GM12874 (cell line): Measurements from ENCODE around the gene TMEM117.

Experiments used
- CTCF ChIP-seq: IDR thresholded peaks from 2 replicates; pipeline ENCODE4 v1.5.1; 2011; ENCODE audit warnings: low read depth, mild to moderate bottlenecking, control low read depth, low read length, moderate library complexity; ENCODE audit not compliant: insufficient read depth

TMEM117 gene

GRCh38 chr12:43981726-43982125, 145.8 kb downstream of the TMEM117 start:
- no peak for TF ChIP-seq CTCF

- no peak for TF ChIP-seq CTCF
These were observed 146.7 kb downstream of the TMEM117 start for GRCh38 chr12:43982544-43982943.

- TF ChIP-seq CTCF = no peak
These were observed 153.1 kb downstream of the TMEM117 start for GRCh38 chr12:43988838-43989560.

- no peak for TF ChIP-seq CTCF
These were observed 157.0 kb downstream of the TMEM117 start for GRCh38 chr12:43992856-43993255.

- peak; percentile 79 for TF ChIP-seq CTCF
These were observed 164.6 kb downstream of the TMEM117 start for GRCh38 chr12:44000309-44000952.

- no peak for TF ChIP-seq CTCF
These were observed 166.7 kb downstream of the TMEM117 start for GRCh38 chr12:44002607-44003006.

- no peak for TF ChIP-seq CTCF
These were observed 167.8 kb downstream of the TMEM117 start for GRCh38 chr12:44003721-44004120.
